Measurements from ENCODE around the gene DDR2. TPM values are rescaled to one million over a fixed set of nuclear protein-coding genes. Genes with fewer than 3 reads are reported as not detected.

Gene DDR2
- polyA plus RNA-seq, 1 donor from 2014 or later = 0.69 TPM

GRCh38 chr1:162676087-162676486, 43.8 kb downstream of the DDR2 start:
- H3F3A ChIP-seq (ENCODE audit: insufficient read depth, low read length, poor library complexity, severe bottlenecking) = no peaks in the 10 kb centered on the region
- no peaks in the 10 kb centered on the region for H3K9me2 ChIP-seq (ENCODE audit: insufficient read depth, low read length)
- no peak overlapping the region for H3K27ac ChIP-seq (ENCODE audit: low read length)
- H3K9me3 ChIP-seq (ENCODE audit: low read length) = no peaks in the 10 kb centered on the region
- no peak overlapping the region for H3K9ac ChIP-seq (ENCODE audit: low read length)
- no peak overlapping the region for H2AFZ ChIP-seq (ENCODE audit: low read depth, low read length)
- H3K36me3 ChIP-seq (ENCODE audit: insufficient read depth, low read length) = no peaks in the 10 kb centered on the region
- TF ChIP-seq EZH2 (IDR thresholded peaks at IDR 0.05; ENCODE audit: borderline replicate concordance, insufficient read depth, low read length, poor library complexity, severe bottlenecking) (no peak), TAF1 (IDR thresholded peaks at IDR 0.05; ENCODE audit: low read depth) (no peak), RAD21 (conservative IDR thresholded peaks at IDR 0.05) (no peak), POLR2AphosphoS5 (IDR thresholded peaks at IDR 0.05) (no peak), CTCF (IDR thresholded peaks at IDR 0.05; ENCODE audit: poor library complexity, severe bottlenecking) (no peak), SMC3 (conservative IDR thresholded peaks at IDR 0.05; ENCODE audit: poor library complexity) (no peak), EP300 (conservative IDR thresholded peaks at IDR 0.05; ENCODE audit: poor library complexity, severe bottlenecking) (no peak), MXI1 (conservative IDR thresholded peaks at IDR 0.05; ENCODE audit: poor library complexity, severe bottlenecking) (no peak), REST (IDR thresholded peaks at IDR 0.05; ENCODE audit: borderline replicate concordance) (no peak)
- H3K27me3 ChIP-seq (ENCODE audit: insufficient read depth, low read depth, low read length) = no peaks in the 10 kb centered on the region
- no peak overlapping the region for H3K4me3 ChIP-seq (ENCODE audit: low read length)
- no peaks in the 10 kb centered on the region for H4K20me1 ChIP-seq (ENCODE audit: insufficient read depth)
- no peak overlapping the region for H3K4me2 ChIP-seq (ENCODE audit: low read length)
- no peaks in the 10 kb centered on the region for H3K79me2 ChIP-seq (replicated peaks; ENCODE audit: insufficient read depth, low read length)

- Histone ChIP-seq H3K9ac (ENCODE audit: low read length) (no peak overlapping the region), H3K9me3 (ENCODE audit: low read length) (no peaks in the 10 kb centered on the region), H3K36me3 (ENCODE audit: insufficient read depth, low read length) (no peaks in the 10 kb centered on the region), H3K9me2 (ENCODE audit: insufficient read depth, low read length) (no peaks in the 10 kb centered on the region), H3K79me2 (replicated peaks; ENCODE audit: insufficient read depth, low read length) (no peaks in the 10 kb centered on the region), H2AFZ (ENCODE audit: low read depth, low read length) (no peak overlapping the region), H3K27ac (ENCODE audit: low read length) (no peak overlapping the region), H4K20me1 (ENCODE audit: insufficient read depth) (no peaks in the 10 kb centered on the region), H3K27me3 (ENCODE audit: insufficient read depth, low read depth, low read length) (no peaks in the 10 kb centered on the region), H3K4me3 (ENCODE audit: low read length) (no peak overlapping the region), H3K4me2 (ENCODE audit: low read length) (no peak overlapping the region), H3F3A (ENCODE audit: insufficient read depth, low read length, poor library complexity, severe bottlenecking) (no peaks in the 10 kb centered on the region)
- TF ChIP-seq MXI1 (conservative IDR thresholded peaks at IDR 0.05; ENCODE audit: poor library complexity, severe bottlenecking) (no peak), REST (IDR thresholded peaks at IDR 0.05; ENCODE audit: borderline replicate concordance) (no peak), TAF1 (IDR thresholded peaks at IDR 0.05; ENCODE audit: low read depth) (no peak), RAD21 (conservative IDR thresholded peaks at IDR 0.05) (no peak), POLR2AphosphoS5 (IDR thresholded peaks at IDR 0.05) (no peak), EZH2 (IDR thresholded peaks at IDR 0.05; ENCODE audit: borderline replicate concordance, insufficient read depth, low read length, poor library complexity, severe bottlenecking) (no peak), EP300 (conservative IDR thresholded peaks at IDR 0.05; ENCODE audit: poor library complexity, severe bottlenecking) (no peak), SMC3 (conservative IDR thresholded peaks at IDR 0.05; ENCODE audit: poor library complexity) (no peak), CTCF (IDR thresholded peaks at IDR 0.05; ENCODE audit: poor library complexity, severe bottlenecking) (no peak)
These were observed 44.5 kb downstream of the DDR2 start for GRCh38 chr1:162676750-162677149.
